GM12873 (cell line): Measurements from ENCODE around the gene IMPACT.

ENCODE experiments used
- CTCF ChIP-seq: IDR thresholded peaks from 2 replicates; pipeline ENCODE4 v1.5.1; 2012; ENCODE audit warnings: low read depth, mild to moderate bottlenecking, moderate library complexity, low read length, control low read depth; ENCODE audit not compliant: insufficient read depth; ENCODE audit errors: missing control alignments

IMPACT gene

DNA sequence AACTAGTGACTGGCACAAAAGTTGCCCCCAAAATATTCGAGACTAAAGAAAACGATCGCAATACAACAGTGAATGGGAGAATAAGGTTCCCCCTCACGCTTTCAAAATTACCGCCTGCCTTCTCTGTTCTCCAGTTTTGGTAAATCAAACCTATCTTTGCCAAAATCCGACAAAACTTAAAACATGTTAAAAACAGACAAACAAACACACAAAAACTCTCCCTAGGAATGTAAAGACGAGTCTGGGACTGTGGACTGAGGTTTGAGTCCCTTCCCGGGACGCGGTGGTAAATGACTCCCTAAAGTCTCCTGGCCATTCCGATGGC lies 435 bp upstream of the IMPACT start:
- no peak for TF ChIP-seq CTCF

GRCh38 chr18:24427484-24427883 lies 1.0 kb downstream of the IMPACT start:
- no peak for TF ChIP-seq CTCF

GRCh38 chr18:24428709-24429108 lies 2.2 kb downstream of the IMPACT start:
- TF ChIP-seq CTCF, result no peak

GRCh38 chr18:24429188-24429587 lies 2.7 kb downstream of the IMPACT start:
- TF ChIP-seq CTCF, result no peak

DNA sequence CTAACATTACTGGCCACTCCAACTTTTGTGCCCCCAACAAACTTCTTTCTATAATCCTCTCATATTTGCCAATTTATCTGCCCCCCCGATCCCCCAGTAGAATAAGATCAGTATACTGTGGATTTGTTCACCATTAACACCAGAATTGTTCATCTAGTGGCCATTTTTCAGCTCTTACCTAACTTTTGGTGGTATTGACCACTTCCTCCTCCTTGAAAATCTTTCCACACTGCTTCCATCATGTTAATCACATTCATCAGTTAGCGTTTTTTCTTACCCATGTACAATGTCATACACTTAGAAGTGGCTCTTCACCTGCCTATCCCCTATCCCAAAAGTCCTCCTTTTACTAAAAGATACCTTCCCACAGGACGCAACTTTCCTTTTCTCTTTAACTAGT lies 6.1 kb downstream of the IMPACT start:
- no peak for TF ChIP-seq CTCF

DNA sequence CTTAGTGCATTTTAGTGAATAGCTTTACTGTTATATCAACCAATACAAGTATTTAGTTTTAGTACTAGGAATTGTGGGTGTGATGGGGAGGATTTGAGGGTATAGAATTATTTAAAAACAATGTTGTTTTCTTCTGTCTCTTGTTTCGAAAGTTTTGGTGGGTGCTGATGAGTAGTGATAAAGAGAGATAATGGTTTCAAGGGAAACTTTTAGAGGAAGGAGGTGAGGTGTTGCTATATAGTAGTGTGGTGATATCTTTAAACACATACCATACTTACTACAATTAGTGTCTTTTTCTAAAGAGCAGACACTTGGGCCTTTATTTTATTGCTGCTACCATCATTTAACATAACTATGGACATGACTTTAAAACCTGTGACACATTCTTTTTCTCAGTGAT lies 10.5 kb downstream of the IMPACT start:
- TF ChIP-seq CTCF, result no peak

- no peak for TF ChIP-seq CTCF
These were observed 17.4 kb downstream of the IMPACT start for GRCh38 chr18:24443870-24444269.

GRCh38 chr18:24446453-24446852 lies 20.0 kb downstream of the IMPACT start:
- TF ChIP-seq CTCF, result no peak
